K562 (cell line): ENCODE results near the gene B4GALT1. TPM values are rescaled to one million over a fixed set of nuclear protein-coding genes. Genes with fewer than 3 reads are reported as not detected.

ENCODE experiments used
- CBX5 ChIP-seq: IDR thresholded peaks from 2 replicates; pipeline ENCODE4 v1.6.1; 2014; ENCODE audit warnings: low read depth, borderline replicate concordance
- CHCHD3 ChIP-seq: fragments of 250-450 bp; sonication (Bioruptor Pico); IDR thresholded peaks from 2 replicates; pipeline ENCODE4 v2.1.2; 2022; ENCODE audit warnings: mild to moderate bottlenecking
- DIDO1 ChIP-seq: fragments of 450-650 bp; IDR thresholded peaks from 2 replicates; pipeline ENCODE4 v1.6.1; 2016; ENCODE audit warnings: low read depth, missing biosample characterization, missing genetic modification characterization
- EHMT2 ChIP-seq: fragments of 450-650 bp; IDR thresholded peaks from 2 replicates; pipeline ENCODE4 v1.6.1; 2018; ENCODE audit warnings: antibody characterized with exemption
- HNRNPH1 ChIP-seq: fragments of 200-400 bp; formaldehyde crosslinking; optimal IDR thresholded peaks from 2 replicates; pipeline ENCODE3; 2017; ENCODE audit warnings: low read depth, mild to moderate bottlenecking, low read length, moderate library complexity
- KHSRP ChIP-seq: fragments of 450-650 bp; IDR thresholded peaks from 2 replicates; pipeline ENCODE4 v1.6.1; 2017
- TEAD4 ChIP-seq, 2 experiments: sonication (generic) in 1 of 2; formaldehyde crosslinking in 1 of 2; IDR thresholded peaks; 2 replicates each; pipeline versions ENCODE4 v1.6.1 to v1.8.0; 2012 to 2022; ENCODE audit warnings: borderline replicate concordance in 1 of 2, inconsistent platforms in 1 of 2, low read length in 1 of 2, mild to moderate bottlenecking in 1 of 2, missing genetic modification reagents in 1 of 2
- ZFP1 ChIP-seq: fragments of 450-650 bp; formaldehyde crosslinking; IDR thresholded peaks from 2 replicates; pipeline ENCODE4 v1.4.0; 2020; ENCODE audit warnings: mild to moderate bottlenecking, mixed read lengths
- ZNF197 ChIP-seq: fragments of 200-800 bp; sonication (Bioruptor generic); IDR thresholded peaks from 2 replicates; pipeline ENCODE4 v1.6.1; 2016; ENCODE audit warnings: low read depth, missing genetic modification characterization, missing compliant biosample characterization
- ZNF436 ChIP-seq: fragments of 250-450, 450-650 bp; sonication (Bioruptor Pico); formaldehyde crosslinking; IDR thresholded peaks from 2 replicates; pipeline ENCODE4 v1.7.0; 2020; ENCODE audit warnings: mild to moderate bottlenecking
- polyA plus RNA-seq, 8 experiments: library from polyadenylated mRNA; depleted of rRNA in 4 of 8; stranded (reverse) in 5 of 8; unstranded in 3 of 8; fragments of >200 nt; fragmentation: Nextera tagmentation in 2 of 8; fragmentation: Illumina TruSeq in 1 of 8; extraction: Ambion mirVana in 2 of 8; extraction: Trizol in 1 of 8; gene quantifications; 2 replicates each; pipeline versions ENCODE4 v1.2.1 to v1.2.3, GENCODE V29; 2011 to 2014; ENCODE audit warnings: inconsistent platforms in 1 of 8, missing spikeins in 1 of 8
- total RNA-seq, 7 experiments: library from RNA; depleted of rRNA in 6 of 7; stranded (reverse); fragments of >200 nt in 6 of 7; fragmentation: Illumina TruSeq in 2 of 7; extraction: Trizol in 2 of 7; gene quantifications; 2 replicates each; pipeline versions ENCODE4 v1.2.1 to v1.2.3, GENCODE V29; 2011 to 2021; ENCODE audit warnings: low replicate concordance in 1 of 7
- TF ChIP-seq, protein P1 (sequence below): sonication (generic); formaldehyde crosslinking; IDR thresholded peaks from 2 replicates; pipeline ENCODE4 v1.9.0; 2022; ENCODE audit warnings: mild to moderate bottlenecking, missing genetic modification reagents
- TF ChIP-seq, protein P2 (sequence below): fragments of 250-450 bp; sonication (Bioruptor Pico); IDR thresholded peaks from 2 replicates; pipeline ENCODE4 v1.4.0; 2020; ENCODE audit warnings: mild to moderate bottlenecking, moderate library complexity
- TF ChIP-seq, protein P3 (sequence below): fragments of 450-650 bp; formaldehyde crosslinking; IDR thresholded peaks from 2 replicates; pipeline ENCODE4 v1.4.0; 2020; ENCODE audit warnings: mild to moderate bottlenecking, moderate library complexity
- TF ChIP-seq, protein P4 (sequence below), 2 experiments: fragments of 150-350 bp in 1 of 2; IDR thresholded peaks; 2 replicates each; pipeline ENCODE4 v1.6.1; 2012 to 2016; ENCODE audit warnings: low read depth in 2 of 2, low read length in 2 of 2, mild to moderate bottlenecking in 1 of 2, moderate library complexity in 1 of 2

Gene B4GALT1
- total and polyA plus RNA-seq, 9 of the 15 experiments (the other 6 are each of a cell fraction or from before 2014, with no cell fraction given): 4.1 to 26.8 (median 7.1) TPM

DNA sequence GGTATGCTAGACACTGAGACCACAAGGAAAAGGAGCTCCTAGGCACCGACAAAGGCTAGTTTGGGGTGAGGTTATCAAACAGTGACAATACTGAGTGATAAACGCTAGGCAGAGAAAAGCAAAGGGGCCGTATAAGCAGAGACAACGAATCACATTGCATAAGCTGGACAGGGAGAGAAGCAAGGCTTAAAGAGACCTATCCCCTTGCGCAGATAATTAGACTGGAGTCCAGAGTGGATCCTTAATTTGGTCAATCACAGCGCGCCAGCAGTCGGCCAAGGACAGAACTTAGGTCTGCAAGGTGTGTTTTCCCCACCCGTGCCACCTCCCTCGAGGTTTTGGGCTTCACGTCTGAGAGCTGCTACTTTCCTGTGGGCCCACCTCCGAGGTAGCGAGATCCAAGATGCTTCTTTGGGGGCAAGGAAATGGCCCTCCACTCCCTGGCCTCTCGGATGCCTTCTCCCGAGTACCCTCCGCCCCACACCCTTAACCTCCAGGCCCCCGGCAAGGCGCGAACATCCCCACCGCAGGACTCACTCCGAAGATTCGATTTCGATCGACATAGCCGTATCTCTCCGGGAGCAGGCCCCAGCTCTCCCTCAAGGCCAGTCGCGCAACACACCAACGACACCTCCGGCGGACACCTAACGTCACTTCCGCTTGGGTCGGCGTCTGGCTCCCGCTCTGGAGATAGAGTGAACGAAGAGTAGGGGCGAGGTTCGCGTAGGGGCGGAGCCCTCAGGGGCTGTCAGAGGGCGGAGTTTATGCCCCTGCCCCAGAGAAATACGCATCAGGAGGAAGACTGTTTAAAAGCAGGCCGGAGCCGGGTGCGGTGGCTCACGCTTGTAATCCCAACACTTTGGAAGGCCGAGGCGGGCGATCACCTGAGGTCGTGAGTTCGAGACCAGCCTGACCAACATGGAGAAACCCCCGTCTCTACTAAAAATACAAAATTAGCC, 90.8 kb downstream of the B4GALT1 start, which contains the start of gene SMU1 (continued):
- TF ChIP-seq, protein P1, sequence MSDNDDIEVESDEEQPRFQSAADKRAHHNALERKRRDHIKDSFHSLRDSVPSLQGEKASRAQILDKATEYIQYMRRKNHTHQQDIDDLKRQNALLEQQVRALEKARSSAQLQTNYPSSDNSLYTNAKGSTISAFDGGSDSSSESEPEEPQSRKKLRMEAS (CRISPR knock-in tag): peak; percentile 49; the same call in 1 of the 2 replicates
- TF ChIP-seq ZNF197 (CRISPR knock-in tag) (no peak), HNRNPH1 (no peak), CBX5 (no peak), EHMT2 (no peak), DIDO1 (tag) (no peak), TEAD4 (IDR thresholded peaks at IDR 0.05; ENCODE audit: low read length) (no peak), TEAD4 (CRISPR knock-in tag; IDR thresholded peaks at IDR 0.05; ENCODE audit: borderline replicate concordance) (no peak), KHSRP (no peak), CHCHD3 (CRISPR knock-in tag) (no peak), ZFP1 (CRISPR knock-in tag) (no peak), ZNF436 (no peak)
- TF ChIP-seq, protein P2, sequence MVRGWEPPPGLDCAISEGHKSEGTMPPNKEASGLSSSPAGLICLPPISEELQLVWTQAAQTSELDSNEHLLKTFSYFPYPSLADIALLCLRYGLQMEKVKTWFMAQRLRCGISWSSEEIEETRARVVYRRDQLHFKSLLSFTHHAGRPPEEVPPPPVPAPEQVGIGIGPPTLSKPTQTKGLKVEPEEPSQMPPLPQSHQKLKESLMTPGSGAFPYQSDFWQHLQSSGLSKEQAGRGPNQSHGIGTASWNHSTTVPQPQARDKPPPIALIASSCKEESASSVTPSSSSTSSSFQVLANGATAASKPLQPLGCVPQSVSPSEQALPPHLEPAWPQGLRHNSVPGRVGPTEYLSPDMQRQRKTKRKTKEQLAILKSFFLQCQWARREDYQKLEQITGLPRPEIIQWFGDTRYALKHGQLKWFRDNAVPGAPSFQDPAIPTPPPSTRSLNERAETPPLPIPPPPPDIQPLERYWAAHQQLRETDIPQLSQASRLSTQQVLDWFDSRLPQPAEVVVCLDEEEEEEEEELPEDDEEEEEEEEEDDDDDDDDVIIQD (CRISPR knock-in tag): no peak
- TF ChIP-seq, protein P3, sequence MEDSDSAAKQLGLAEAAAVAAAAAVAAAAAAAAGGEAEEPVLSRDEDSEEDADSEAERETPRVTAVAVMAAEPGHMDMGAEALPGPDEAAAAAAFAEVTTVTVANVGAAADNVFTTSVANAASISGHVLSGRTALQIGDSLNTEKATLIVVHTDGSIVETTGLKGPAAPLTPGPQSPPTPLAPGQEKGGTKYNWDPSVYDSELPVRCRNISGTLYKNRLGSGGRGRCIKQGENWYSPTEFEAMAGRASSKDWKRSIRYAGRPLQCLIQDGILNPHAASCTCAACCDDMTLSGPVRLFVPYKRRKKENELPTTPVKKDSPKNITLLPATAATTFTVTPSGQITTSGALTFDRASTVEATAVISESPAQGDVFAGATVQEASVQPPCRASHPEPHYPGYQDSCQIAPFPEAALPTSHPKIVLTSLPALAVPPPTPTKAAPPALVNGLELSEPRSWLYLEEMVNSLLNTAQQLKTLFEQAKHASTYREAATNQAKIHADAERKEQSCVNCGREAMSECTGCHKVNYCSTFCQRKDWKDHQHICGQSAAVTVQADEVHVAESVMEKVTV (CRISPR knock-in tag): no peak
- TF ChIP-seq, protein P4, sequence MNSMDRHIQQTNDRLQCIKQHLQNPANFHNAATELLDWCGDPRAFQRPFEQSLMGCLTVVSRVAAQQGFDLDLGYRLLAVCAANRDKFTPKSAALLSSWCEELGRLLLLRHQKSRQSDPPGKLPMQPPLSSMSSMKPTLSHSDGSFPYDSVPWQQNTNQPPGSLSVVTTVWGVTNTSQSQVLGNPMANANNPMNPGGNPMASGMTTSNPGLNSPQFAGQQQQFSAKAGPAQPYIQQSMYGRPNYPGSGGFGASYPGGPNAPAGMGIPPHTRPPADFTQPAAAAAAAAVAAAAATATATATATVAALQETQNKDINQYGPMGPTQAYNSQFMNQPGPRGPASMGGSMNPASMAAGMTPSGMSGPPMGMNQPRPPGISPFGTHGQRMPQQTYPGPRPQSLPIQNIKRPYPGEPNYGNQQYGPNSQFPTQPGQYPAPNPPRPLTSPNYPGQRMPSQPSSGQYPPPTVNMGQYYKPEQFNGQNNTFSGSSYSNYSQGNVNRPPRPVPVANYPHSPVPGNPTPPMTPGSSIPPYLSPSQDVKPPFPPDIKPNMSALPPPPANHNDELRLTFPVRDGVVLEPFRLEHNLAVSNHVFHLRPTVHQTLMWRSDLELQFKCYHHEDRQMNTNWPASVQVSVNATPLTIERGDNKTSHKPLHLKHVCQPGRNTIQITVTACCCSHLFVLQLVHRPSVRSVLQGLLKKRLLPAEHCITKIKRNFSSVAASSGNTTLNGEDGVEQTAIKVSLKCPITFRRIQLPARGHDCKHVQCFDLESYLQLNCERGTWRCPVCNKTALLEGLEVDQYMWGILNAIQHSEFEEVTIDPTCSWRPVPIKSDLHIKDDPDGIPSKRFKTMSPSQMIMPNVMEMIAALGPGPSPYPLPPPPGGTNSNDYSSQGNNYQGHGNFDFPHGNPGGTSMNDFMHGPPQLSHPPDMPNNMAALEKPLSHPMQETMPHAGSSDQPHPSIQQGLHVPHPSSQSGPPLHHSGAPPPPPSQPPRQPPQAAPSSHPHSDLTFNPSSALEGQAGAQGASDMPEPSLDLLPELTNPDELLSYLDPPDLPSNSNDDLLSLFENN (IDR thresholded peaks at IDR 0.05; ENCODE audit: low read depth in 2 of 2, low read length in 2 of 2): no peak
